SK-N-SH (cell line): ENCODE results near the gene NLN. TPM values are rescaled to one million over a fixed set of nuclear protein-coding genes. Genes with fewer than 3 reads are reported as not detected.

Experiments used
- CTCF ChIA-PET: fragments of 300-600, 350-600 bp; formaldehyde crosslinking; extraction: SDS; loops from one replicate; lab custom pipeline; 2021; lab: Yijun Ruan, JAX
- POLR2A ChIA-PET: fragments of 350-600 bp; sonication (Branson Sonifier 250); formaldehyde crosslinking; extraction: SDS; loops from one replicate; lab custom pipeline; 2020; ENCODE audit warnings: antibody characterized with exemption, inconsistent platforms; lab: Yijun Ruan, JAX
- DNase-seq: peaks from one replicate; pipeline ENCODE4 v3.0.0; 2012
- H2AFZ ChIP-seq: fragments of 200-600 bp; sonication (generic); 2 replicates; pipeline ENCODE4 v1.8.1; 2016; ENCODE audit warnings: antibody characterized with exemption, mild to moderate bottlenecking, low read depth
- H3F3A ChIP-seq: fragments of 200-600 bp; sonication (generic); replicated peaks from 2 replicates; pipeline ENCODE3; 2016; ENCODE audit warnings: antibody characterized with exemption, mild to moderate bottlenecking; ENCODE audit not compliant: insufficient read depth
- H3K27ac ChIP-seq, 2 experiments: fragments of 200-500 bp in 1 of 2; fragments of 200-600 bp in 1 of 2; sonication (Bioruptor generic) in 1 of 2; sonication (generic), shearing (Covaris generic) in 1 of 2; 2 replicates each; pipeline versions ENCODE4 v1.5.1 to v1.6.1; 2014 to 2016; ENCODE audit warnings: low read depth in 2 of 2, inconsistent platforms in 1 of 2, low read length in 1 of 2, mild to moderate bottlenecking in 1 of 2, mixed read lengths in 1 of 2
- H3K27me3 ChIP-seq: fragments of 200-600 bp; sonication (generic), shearing (Covaris generic); 2 replicates; pipeline ENCODE4 v1.6.1; 2016; ENCODE audit warnings: mixed run types; ENCODE audit not compliant: insufficient read depth
- H3K36me3 ChIP-seq, 2 experiments: fragments of 200-500 bp in 1 of 2; fragments of 200-600 bp in 1 of 2; sonication (Bioruptor generic) in 1 of 2; sonication (generic) in 1 of 2; replicated peaks in 1 of 2; 2 replicates each; pipeline versions ENCODE3 to v1.5.1; 2014 to 2016; ENCODE audit warnings: low read length in 1 of 2, mild to moderate bottlenecking in 1 of 2; ENCODE audit not compliant: insufficient read depth in 2 of 2, control insufficient read depth in 1 of 2
- H3K4me1 ChIP-seq, 2 experiments: fragments of 200-500 bp in 1 of 2; fragments of 200-600 bp in 1 of 2; sonication (Bioruptor generic) in 1 of 2; sonication (generic), shearing (Covaris generic) in 1 of 2; 2 replicates each; pipeline versions ENCODE4 v1.5.1 to v1.6.1; 2014 to 2016; ENCODE audit warnings: low read depth in 1 of 2, low read length in 1 of 2, mixed run types in 1 of 2; ENCODE audit not compliant: insufficient read depth in 2 of 2, control insufficient read depth in 1 of 2
- H3K4me2 ChIP-seq: fragments of 200-600 bp; sonication (generic), shearing (Covaris generic); 2 replicates; pipeline ENCODE4 v1.6.1; 2017; ENCODE audit warnings: mixed run types
- H3K4me3 ChIP-seq, 2 experiments: fragments of 200-500 bp in 1 of 2; fragments of 200-600 bp in 1 of 2; sonication (Bioruptor generic) in 1 of 2; sonication (generic), shearing (Covaris generic) in 1 of 2; 2 replicates each; pipeline versions ENCODE4 v1.5.1 to v1.8.1; 2014 to 2016; ENCODE audit warnings: low read depth in 2 of 2, inconsistent platforms in 1 of 2, low read length in 1 of 2, mild to moderate bottlenecking in 1 of 2, mixed read lengths in 1 of 2, moderate library complexity in 1 of 2
- H3K79me2 ChIP-seq: fragments of 200-600 bp; sonication (generic); 2 replicates; pipeline ENCODE4 v1.8.1; 2017; ENCODE audit warnings: mild to moderate bottlenecking; ENCODE audit not compliant: insufficient read depth
- H3K9ac ChIP-seq: fragments of 200-600 bp; sonication (generic); 2 replicates; pipeline ENCODE4 v1.6.1; 2017; ENCODE audit warnings: mixed run types
- H3K9me2 ChIP-seq: fragments of 200-600 bp; sonication (generic); 2 replicates; pipeline ENCODE4 v1.6.1; 2017; ENCODE audit warnings: mixed run types
- H3K9me3 ChIP-seq: fragments of 200-600 bp; sonication (generic); 2 replicates; pipeline ENCODE4 v1.6.1; 2017; ENCODE audit warnings: mixed run types, mild to moderate bottlenecking, moderate library complexity
- H4K20me1 ChIP-seq: fragments of 200-600 bp; sonication (generic); 2 replicates; pipeline ENCODE4 v1.6.1; 2017; ENCODE audit warnings: mild to moderate bottlenecking, mixed run types; ENCODE audit not compliant: insufficient read depth
- EZH2phosphoT487 ChIP-seq: fragments of 200-600 bp; sonication (generic); IDR thresholded peaks from 2 replicates; pipeline ENCODE4 v1.6.1; 2017; ENCODE audit warnings: low read depth, mixed run types, mild to moderate bottlenecking, antibody characterized with exemption, moderate library complexity, borderline replicate concordance
- FOXJ3 ChIP-seq: sonication (generic); formaldehyde crosslinking; IDR thresholded peaks from 2 replicates; pipeline ENCODE4 v1.5.1; 2020; ENCODE audit warnings: mild to moderate bottlenecking, missing genetic modification reagents
- GABPA ChIP-seq: IDR thresholded peaks from 2 replicates; pipeline ENCODE4 v1.4.0; 2012; ENCODE audit warnings: low read depth, mild to moderate bottlenecking
- IRF3 ChIP-seq: fragments of 150-350 bp; IDR thresholded peaks from 2 replicates; pipeline ENCODE4 v1.6.1; 2016; ENCODE audit warnings: mild to moderate bottlenecking, low read depth, low read length
- MAX ChIP-seq: IDR thresholded peaks from 2 replicates; pipeline ENCODE4 v1.4.0; 2012; ENCODE audit warnings: low read depth
- MEF2A ChIP-seq: IDR thresholded peaks from 2 replicates; pipeline ENCODE4 v1.4.0; 2012; ENCODE audit warnings: low read depth, borderline replicate concordance
- MXI1 ChIP-seq: IDR thresholded peaks from 2 replicates; pipeline ENCODE4 v1.6.1; 2012; ENCODE audit warnings: mild to moderate bottlenecking, low read depth, low read length, improper control_type of control experiment
- NFIC ChIP-seq: IDR thresholded peaks from 2 replicates; pipeline ENCODE4 v1.4.0; 2012; ENCODE audit warnings: borderline replicate concordance
- NRF1 ChIP-seq: IDR thresholded peaks from 2 replicates; pipeline ENCODE4 v1.6.1; 2012; ENCODE audit warnings: low read depth, mild to moderate bottlenecking, low read length
- POLR2AphosphoS5 ChIP-seq: IDR thresholded peaks from 2 replicates; pipeline ENCODE4 v1.6.1; 2012; ENCODE audit warnings: low read depth, low read length
- RAD21 ChIP-seq: IDR thresholded peaks from 2 replicates; pipeline ENCODE4 v1.6.1; 2012; ENCODE audit warnings: mild to moderate bottlenecking, low read length
- RCOR1 ChIP-seq: fragments of 150-350 bp; IDR thresholded peaks from 2 replicates; pipeline ENCODE4 v1.6.1; 2017; ENCODE audit warnings: antibody characterized with exemption, low read length
- RFX5 ChIP-seq: IDR thresholded peaks from 2 replicates; pipeline ENCODE4 v1.6.1; 2012; ENCODE audit warnings: mild to moderate bottlenecking, improper control_type of control experiment, low read length
- RXRA ChIP-seq: IDR thresholded peaks from 2 replicates; pipeline ENCODE4 v1.4.0; 2012; ENCODE audit warnings: low read depth, mild to moderate bottlenecking, borderline replicate concordance
- SIN3A ChIP-seq: IDR thresholded peaks from 2 replicates; pipeline ENCODE4 v1.6.1; 2012; ENCODE audit warnings: low read depth, mild to moderate bottlenecking, low read length, moderate library complexity, borderline replicate concordance
- SMC3 ChIP-seq: IDR thresholded peaks from 2 replicates; pipeline ENCODE4 v1.6.1; 2012; ENCODE audit warnings: low read depth, low read length, improper control_type of control experiment
- TAF1 ChIP-seq: IDR thresholded peaks from 2 replicates; pipeline ENCODE4 v1.6.1; 2012; ENCODE audit warnings: low read depth, mild to moderate bottlenecking, low read length, moderate library complexity, borderline replicate concordance
- TEAD4 ChIP-seq: IDR thresholded peaks from 2 replicates; pipeline ENCODE4 v1.4.0; 2012; ENCODE audit warnings: mild to moderate bottlenecking, borderline replicate concordance; ENCODE audit not compliant: insufficient read depth
- USF2 ChIP-seq: fragments of 150-350 bp; IDR thresholded peaks from 2 replicates; pipeline ENCODE4 v1.6.1; 2017; ENCODE audit warnings: antibody characterized with exemption, low read length, low read depth, borderline replicate concordance
- YY1 ChIP-seq: IDR thresholded peaks from 2 replicates; pipeline ENCODE4 v1.4.0; 2012; ENCODE audit warnings: low read depth, mild to moderate bottlenecking
- WGBS: methylation state at CpG from one replicate; pipeline ENCODE4 v1.1.6; 2017; ENCODE audit warnings: low lambda C conversion rate; 5-methylcytosine and 5-hydroxymethylcytosine counted together
- polyA plus RNA-seq, 3 experiments: library from polyadenylated mRNA; depleted of rRNA; stranded (reverse); fragments of >200 nt; gene quantifications; 2 replicates each; pipeline ENCODE4 v1.2.3, GENCODE V29; 2012

The NLN gene
- polyA plus RNA-seq, 1 of the 3 experiments (the other 2 are of a cell fraction) = 17.1 TPM

- Histone ChIP-seq H3K9me2 (no peaks in the 10 kb centered on the region), H4K20me1 (no peaks in the 10 kb centered on the region), H3K27ac (no peak overlapping the region), H2AFZ (no peak overlapping the region), H3F3A (peaks cover 11% of the 10 kb centered on the region), H3K36me3 (peaks cover 4 to 34% of the 10 kb centered on the region in 2 experiments), H3K4me1 (peaks cover 0 to 9% of the 10 kb centered on the region in 2 experiments; a peak in 2 of 4 replicates), H3K4me2 (no peak overlapping the region), H3K79me2 (no peaks in the 10 kb centered on the region), H3K9ac (no peak overlapping the region), H3K9me3 (no peaks in the 10 kb centered on the region), H3K4me3 (no peak overlapping the region), H3K27me3 (no peaks in the 10 kb centered on the region)
- no peak for DNase-seq
- POLR2A ChIA-PET = no interaction called here
- TF ChIP-seq GABPA (no peak), RAD21 (no peak), SIN3A (no peak), TAF1 (no peak), NFIC (no peak), SMC3 (no peak), USF2 (no peak), RCOR1 (no peak), FOXJ3 (CRISPR knock-in tag) (no peak), RXRA (no peak), YY1 (no peak), NRF1 (no peak), POLR2AphosphoS5 (no peak), MAX (no peak), RFX5 (no peak), MXI1 (no peak), EZH2phosphoT487 (no peak), IRF3 (no peak), MEF2A (no peak), TEAD4 (no peak)
- 96% methylated on average over 3 of the region's 3 CpGs for WGBS
- CTCF ChIA-PET = no interaction called here
These were observed 20.0 kb upstream of the NLN start for GRCh38 chr5:65702036-65702435.
